NB4 (cell line): ENCODE measurements around the gene PADI2.

Experiments used
- DNase-seq: peaks from one replicate; pipeline ENCODE4 v3.0.0; 2010; ENCODE audit warnings: low read depth
- H3K4me3 ChIP-seq: one replicate; pipeline ENCODE4 v1.5.1; 2011; ENCODE audit warnings: mild to moderate bottlenecking, low read depth, low read length, moderate library complexity
- CTCF ChIP-seq: IDR thresholded peaks from one replicate; pipeline ENCODE4 v1.5.1; 2012; ENCODE audit warnings: low read depth, low read length
- MYC ChIP-seq: IDR thresholded peaks from 2 replicates; pipeline ENCODE4 v1.6.1; 2011; ENCODE audit warnings: low read depth, low read length
- POLR2A ChIP-seq: IDR thresholded peaks from 2 replicates; pipeline ENCODE4 v1.6.1; 2011; ENCODE audit warnings: mild to moderate bottlenecking; ENCODE audit not compliant: insufficient read length; ENCODE audit errors: extremely low read depth
- TF ChIP-seq, protein P1 (sequence below): IDR thresholded peaks from 2 replicates; pipeline ENCODE4 v1.6.1; 2011; ENCODE audit warnings: low read depth, low read length

The PADI2 gene

GRCh38 chr1:17045150-17045549 lies 74.1 kb downstream of the PADI2 start:
- DNase-seq, result no peak
- no peak for TF ChIP-seq POLR2A
- TF ChIP-seq, protein P1, sequence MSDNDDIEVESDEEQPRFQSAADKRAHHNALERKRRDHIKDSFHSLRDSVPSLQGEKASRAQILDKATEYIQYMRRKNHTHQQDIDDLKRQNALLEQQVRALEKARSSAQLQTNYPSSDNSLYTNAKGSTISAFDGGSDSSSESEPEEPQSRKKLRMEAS, result no peak

DNA sequence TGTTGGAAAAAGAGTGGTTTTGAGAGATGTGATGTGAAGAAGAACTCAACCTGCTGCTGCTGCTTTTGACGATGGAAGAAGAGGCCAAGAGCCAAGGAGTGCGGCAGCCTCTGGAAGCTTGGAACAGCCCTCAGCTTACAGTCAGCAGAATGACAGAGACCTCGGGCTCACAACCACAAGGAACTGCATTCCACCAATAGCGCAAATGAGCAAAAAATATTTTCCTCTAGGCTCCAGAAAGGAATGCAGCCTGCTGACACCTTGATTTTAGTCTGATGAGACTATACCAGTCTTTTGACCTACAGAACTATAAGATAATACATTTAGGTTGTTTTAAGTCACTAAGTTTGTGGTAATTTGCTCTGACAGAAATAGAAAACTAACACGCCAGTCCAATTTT lies 75.6 kb downstream of the PADI2 start:
- TF ChIP-seq, protein P1, result no peak
- TF ChIP-seq POLR2A (no peak), MYC (no peak), CTCF (no peak)
- DNase-seq, result no peak
- no peak overlapping the region for H3K4me3 ChIP-seq

More at GRCh38 chr1:17045150-17045549, 74.1 kb downstream of the PADI2 start:
- no peak overlapping the region for H3K4me3 ChIP-seq

DNA sequence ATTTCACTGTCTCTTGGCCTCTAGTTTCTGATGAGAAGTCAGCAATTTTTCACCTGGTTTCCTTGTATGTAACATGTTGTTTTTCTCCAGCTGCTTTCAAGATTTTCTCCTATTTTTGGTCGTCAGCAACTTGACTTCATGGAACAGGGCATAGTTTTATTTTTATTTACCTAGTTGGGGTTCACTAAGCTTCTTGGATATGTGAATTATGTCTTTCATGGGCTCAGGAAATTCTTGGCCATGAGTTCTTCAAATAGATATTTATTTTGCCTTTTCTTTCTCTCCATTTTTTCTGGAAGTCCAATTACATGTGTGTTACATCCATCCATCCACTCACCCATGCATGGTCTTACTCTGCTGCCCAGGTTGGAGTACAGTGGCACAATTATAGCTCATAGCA lies 79.1 kb downstream of the PADI2 start:
- TF ChIP-seq MYC (no peak), CTCF (no peak), POLR2A (no peak)
- TF ChIP-seq, protein P1, result no peak
- H3K4me3 ChIP-seq, result no peak overlapping the region
- no peak for DNase-seq

DNA sequence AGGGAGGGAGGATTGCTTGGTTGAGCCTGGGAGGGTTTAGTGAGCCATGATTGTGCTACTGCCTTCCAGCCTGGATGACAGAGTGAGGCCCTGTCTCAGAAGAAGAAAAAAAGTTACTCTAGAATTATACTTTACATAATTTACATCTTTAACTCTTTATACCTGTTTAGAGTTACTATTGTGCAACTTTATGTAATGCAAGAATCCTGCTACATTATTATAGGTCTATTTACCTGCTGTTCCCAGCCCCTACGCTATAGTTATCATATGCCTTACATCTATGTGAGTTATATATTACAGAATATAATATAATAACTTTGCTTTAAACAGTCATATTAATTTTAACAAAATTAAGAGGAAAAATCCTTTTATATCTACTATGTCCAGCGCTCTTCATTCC lies 79.7 kb downstream of the PADI2 start:
- no peak for DNase-seq
- no peak for TF ChIP-seq CTCF
- TF ChIP-seq, protein P1, result no peak
- TF ChIP-seq MYC, result no peak
- TF ChIP-seq POLR2A, result no peak
- H3K4me3 ChIP-seq, result no peak overlapping the region

- no peak for DNase-seq
- TF ChIP-seq MYC (no peak), POLR2A (no peak), CTCF (no peak)
- TF ChIP-seq, protein P1, result no peak
- H3K4me3 ChIP-seq, result no peak overlapping the region
These were observed 85.8 kb downstream of the PADI2 start for GRCh38 chr1:17033481-17033880.

- no peak for DNase-seq
- TF ChIP-seq, protein P1, result no peak
- TF ChIP-seq CTCF (no peak), POLR2A (no peak), MYC (no peak)
- no peak overlapping the region for H3K4me3 ChIP-seq
These were observed 86.5 kb downstream of the PADI2 start for GRCh38 chr1:17032741-17033140.

GRCh38 chr1:17031436-17031835 lies 87.8 kb downstream of the PADI2 start:
- DNase-seq, result no peak
- TF ChIP-seq MYC, result no peak
- TF ChIP-seq, protein P1, result no peak
- no peak for TF ChIP-seq POLR2A
- TF ChIP-seq CTCF, result no peak
- H3K4me3 ChIP-seq, result no peak overlapping the region
